ENCODE measurements around the gene PTX4. TPM values are rescaled to one million over a fixed set of nuclear protein-coding genes. Genes with fewer than 3 reads are reported as not detected.

PTX4 gene
- total and polyA plus RNA-seq, 2 experiments from 2014 or later: not detected

DNA sequence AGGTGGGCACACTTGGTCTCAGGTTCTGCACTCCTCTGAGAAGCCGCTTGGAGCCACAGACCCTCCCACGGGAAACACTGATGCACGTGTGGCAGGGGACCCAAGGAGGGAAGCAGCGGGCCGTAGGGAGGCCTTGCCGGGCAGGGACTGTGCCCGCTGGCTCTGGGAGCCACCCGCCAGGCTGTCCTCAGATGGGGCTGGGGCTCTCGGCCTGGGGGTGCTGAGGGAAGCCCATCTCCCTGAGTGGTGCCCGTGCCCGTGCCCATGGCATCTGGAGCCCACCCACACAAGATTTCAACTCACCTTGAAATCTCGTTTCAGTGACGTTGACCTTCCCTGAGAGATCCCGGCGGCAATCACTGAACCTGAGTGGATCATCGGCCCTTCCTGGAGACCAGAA, 31.8 kb downstream of the PTX4 start:
- ATAC-seq (no peak), DNase-seq (ENCODE audit: low spot score) (no peak)
- no peaks in the 10 kb centered on the region for H3K36me3 ChIP-seq (ENCODE audit: insufficient read depth)
- Mint-ChIP-seq H3K4me1 (no peaks in the 10 kb centered on the region; the same call in 2 of the 3 replicates), H3K27me3 (ENCODE audit: insufficient read depth, low read depth, poor library complexity) (no peaks in the 10 kb centered on the region), H3K9me3 (no peaks in the 10 kb centered on the region), H3K27ac (no peak overlapping the region), H3K36me3 (ENCODE audit: low read depth) (peaks cover 10% of the 10 kb centered on the region; the same call in 2 of the 3 replicates), H3K4me3 (no peak overlapping the region)
- H3K4me1 ChIP-seq (ENCODE audit: insufficient read depth): no peaks in the 10 kb centered on the region
- H3K9me2 ChIP-seq (ENCODE audit: insufficient read depth): no peaks in the 10 kb centered on the region
- H3K27me3 ChIP-seq (ENCODE audit: insufficient read depth): no peaks in the 10 kb centered on the region
- no peaks in the 10 kb centered on the region for H3K79me2 ChIP-seq (replicated peaks; ENCODE audit: insufficient read depth)
- no peak overlapping the region for H3K27ac ChIP-seq (ENCODE audit: low read depth)
- no peaks in the 10 kb centered on the region for H4K20me1 ChIP-seq (replicated peaks; ENCODE audit: insufficient read depth)
- no peak overlapping the region for H3K4me2 ChIP-seq
- H2AFZ ChIP-seq: no peak overlapping the region
- no peak overlapping the region for H3K4me3 ChIP-seq
- TF ChIP-seq EZH2phosphoT487 (IDR thresholded peaks at IDR 0.05; ENCODE audit: unreplicated experiment): no peak
- no peak for TF ChIP-seq EZH2 (IDR thresholded peaks at IDR 0.05; ENCODE audit: low read depth, unreplicated experiment)
- no peak for TF ChIP-seq ZNF114 (CRISPR knock-in tag; IDR thresholded peaks at IDR 0.05)
- no peak for TF ChIP-seq NANOG (IDR thresholded peaks at IDR 0.05; ENCODE audit: borderline replicate concordance)
- TF ChIP-seq ZNF331 (CRISPR knock-in tag; IDR thresholded peaks at IDR 0.05; ENCODE audit: low read depth): no peak
- TF ChIP-seq, protein P1, sequence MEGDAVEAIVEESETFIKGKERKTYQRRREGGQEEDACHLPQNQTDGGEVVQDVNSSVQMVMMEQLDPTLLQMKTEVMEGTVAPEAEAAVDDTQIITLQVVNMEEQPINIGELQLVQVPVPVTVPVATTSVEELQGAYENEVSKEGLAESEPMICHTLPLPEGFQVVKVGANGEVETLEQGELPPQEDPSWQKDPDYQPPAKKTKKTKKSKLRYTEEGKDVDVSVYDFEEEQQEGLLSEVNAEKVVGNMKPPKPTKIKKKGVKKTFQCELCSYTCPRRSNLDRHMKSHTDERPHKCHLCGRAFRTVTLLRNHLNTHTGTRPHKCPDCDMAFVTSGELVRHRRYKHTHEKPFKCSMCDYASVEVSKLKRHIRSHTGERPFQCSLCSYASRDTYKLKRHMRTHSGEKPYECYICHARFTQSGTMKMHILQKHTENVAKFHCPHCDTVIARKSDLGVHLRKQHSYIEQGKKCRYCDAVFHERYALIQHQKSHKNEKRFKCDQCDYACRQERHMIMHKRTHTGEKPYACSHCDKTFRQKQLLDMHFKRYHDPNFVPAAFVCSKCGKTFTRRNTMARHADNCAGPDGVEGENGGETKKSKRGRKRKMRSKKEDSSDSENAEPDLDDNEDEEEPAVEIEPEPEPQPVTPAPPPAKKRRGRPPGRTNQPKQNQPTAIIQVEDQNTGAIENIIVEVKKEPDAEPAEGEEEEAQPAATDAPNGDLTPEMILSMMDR (conservative IDR thresholded peaks at IDR 0.05; ENCODE audit: low read depth in 2 of 2): no peak
- no peak for TF ChIP-seq STAT1 (IDR thresholded peaks at IDR 0.05; ENCODE audit: unreplicated experiment)
- TF ChIP-seq POLR2AphosphoS5 (IDR thresholded peaks at IDR 0.05; ENCODE audit: low read depth): no peak
- TF ChIP-seq, protein P2, sequence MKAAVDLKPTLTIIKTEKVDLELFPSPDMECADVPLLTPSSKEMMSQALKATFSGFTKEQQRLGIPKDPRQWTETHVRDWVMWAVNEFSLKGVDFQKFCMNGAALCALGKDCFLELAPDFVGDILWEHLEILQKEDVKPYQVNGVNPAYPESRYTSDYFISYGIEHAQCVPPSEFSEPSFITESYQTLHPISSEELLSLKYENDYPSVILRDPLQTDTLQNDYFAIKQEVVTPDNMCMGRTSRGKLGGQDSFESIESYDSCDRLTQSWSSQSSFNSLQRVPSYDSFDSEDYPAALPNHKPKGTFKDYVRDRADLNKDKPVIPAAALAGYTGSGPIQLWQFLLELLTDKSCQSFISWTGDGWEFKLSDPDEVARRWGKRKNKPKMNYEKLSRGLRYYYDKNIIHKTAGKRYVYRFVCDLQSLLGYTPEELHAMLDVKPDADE (IDR thresholded peaks at IDR 0.05): no peak
- TF ChIP-seq CREB1 (CRISPR knock-in tag; IDR thresholded peaks at IDR 0.05; ENCODE audit: low read depth): no peak
- H3F3A ChIP-seq (replicated peaks; ENCODE audit: low read depth): no peaks in the 10 kb centered on the region

DNA sequence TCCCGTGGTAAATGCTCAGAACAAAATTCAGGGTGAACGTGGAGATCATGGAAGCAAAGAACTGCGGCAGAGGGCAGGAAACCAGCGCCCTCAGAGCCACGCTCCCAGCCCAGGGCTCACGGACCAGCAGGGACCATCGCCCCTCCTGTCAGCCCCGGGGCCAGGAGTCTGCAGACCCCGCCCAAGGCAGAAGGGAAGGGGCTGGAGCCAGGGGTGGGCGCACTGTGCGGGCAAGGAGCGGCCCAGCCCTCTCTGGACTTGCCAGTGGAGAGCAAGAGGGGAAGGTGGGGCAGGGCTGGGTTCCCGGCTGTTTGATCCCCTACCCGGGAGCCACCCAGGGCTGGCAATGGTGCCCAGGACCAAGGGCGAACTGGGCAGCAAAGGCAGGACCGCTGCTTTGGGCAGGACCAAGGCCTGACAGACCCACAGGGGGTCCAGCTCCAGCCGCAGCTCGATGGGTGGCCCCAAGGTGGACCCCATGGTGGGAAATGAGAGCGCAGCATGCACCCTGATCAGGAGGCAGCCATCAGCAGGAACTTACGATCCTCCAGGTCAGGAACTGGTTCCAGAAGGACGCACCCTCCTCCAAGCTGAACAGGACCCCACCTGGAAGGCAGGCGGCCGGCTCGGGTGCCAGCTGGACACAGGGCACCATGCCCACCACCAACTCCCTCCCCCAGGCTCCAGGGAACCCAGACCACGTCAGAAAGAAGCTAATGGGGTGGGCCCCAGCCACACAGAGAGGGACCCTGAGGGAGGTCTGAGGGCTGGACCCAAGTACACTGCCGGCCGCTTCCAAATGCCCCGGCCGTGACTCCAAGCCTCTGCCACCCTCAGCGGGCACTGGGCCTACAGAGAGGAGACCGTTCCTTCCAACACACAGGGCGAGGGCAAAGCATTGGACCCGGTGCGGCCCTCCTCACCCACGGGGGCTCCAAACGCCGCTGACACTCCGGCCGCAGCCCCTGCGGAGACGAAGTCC, 33.3 kb downstream of the PTX4 start:
- Histone ChIP-seq H3K4me3 (no peak overlapping the region), H2AFZ (no peak overlapping the region), H3K36me3 (ENCODE audit: insufficient read depth) (no peaks in the 10 kb centered on the region), H3F3A (replicated peaks; ENCODE audit: low read depth) (no peaks in the 10 kb centered on the region), H3K79me2 (replicated peaks; ENCODE audit: insufficient read depth) (no peaks in the 10 kb centered on the region), H4K20me1 (replicated peaks; ENCODE audit: insufficient read depth) (no peaks in the 10 kb centered on the region), H3K4me2 (no peak overlapping the region), H3K27me3 (ENCODE audit: insufficient read depth) (no peaks in the 10 kb centered on the region), H3K27ac (ENCODE audit: low read depth) (no peak overlapping the region), H3K9me2 (ENCODE audit: insufficient read depth) (no peaks in the 10 kb centered on the region), H3K4me1 (ENCODE audit: insufficient read depth) (no peaks in the 10 kb centered on the region)
- Mint-ChIP-seq H3K27me3 (ENCODE audit: insufficient read depth, low read depth, poor library complexity) (peaks cover 2% of the 10 kb centered on the region), H3K36me3 (ENCODE audit: low read depth) (peaks cover 12% of the 10 kb centered on the region; the same call in 2 of the 3 replicates), H3K4me3 (no peak overlapping the region), H3K4me1 (no peaks in the 10 kb centered on the region; the same call in 2 of the 3 replicates), H3K27ac (no peak overlapping the region), H3K9me3 (no peaks in the 10 kb centered on the region)
- DNase-seq (ENCODE audit: low spot score) (no peak), ATAC-seq (no peak)
- TF ChIP-seq, protein P2 (IDR thresholded peaks at IDR 0.05): no peak
- no peak for TF ChIP-seq POLR2AphosphoS5 (IDR thresholded peaks at IDR 0.05; ENCODE audit: low read depth)
- TF ChIP-seq, protein P1 (conservative IDR thresholded peaks at IDR 0.05; ENCODE audit: low read depth in 2 of 2): no peak
- TF ChIP-seq ZNF331 (CRISPR knock-in tag; IDR thresholded peaks at IDR 0.05; ENCODE audit: low read depth): no peak
- TF ChIP-seq EZH2phosphoT487 (IDR thresholded peaks at IDR 0.05; ENCODE audit: unreplicated experiment): no peak
- TF ChIP-seq EZH2 (IDR thresholded peaks at IDR 0.05; ENCODE audit: low read depth, unreplicated experiment): no peak
